Mesenchymal stem cell (in vitro differentiated cells and primary cell): Measurements from ENCODE around the gene MAN2B2.

ENCODE experiments used
- DNase-seq: peaks from one replicate; pipeline ENCODE4 v3.0.0-alpha.2; 2013
- H2AFZ ChIP-seq: one replicate; pipeline ENCODE4 v1.6.1; 2013; ENCODE audit warnings: low read depth, mild to moderate bottlenecking, control low read depth, inconsistent platforms, low read length, moderate library complexity
- H2AK5ac ChIP-seq: 2 replicates; pipeline ENCODE4 v1.6.1; 2013; ENCODE audit warnings: low read length, moderate library complexity, mild to moderate bottlenecking, inconsistent platforms; ENCODE audit not compliant: severe bottlenecking
- H2BK120ac ChIP-seq: one replicate; pipeline ENCODE4 v1.6.1; 2013; ENCODE audit warnings: low read depth, mild to moderate bottlenecking, inconsistent platforms, low read length, moderate library complexity
- H2BK12ac ChIP-seq, 2 experiments: one replicate each; pipeline ENCODE4 v1.6.1; 2013; ENCODE audit warnings: inconsistent platforms in 2 of 2, low read length in 2 of 2, mild to moderate bottlenecking in 2 of 2, moderate library complexity in 2 of 2, control low read depth in 1 of 2
- H2BK15ac ChIP-seq: one replicate; pipeline ENCODE4 v1.6.1; 2013; ENCODE audit warnings: mild to moderate bottlenecking, low read depth, inconsistent platforms; ENCODE audit not compliant: poor library complexity, severe bottlenecking
- H2BK5ac ChIP-seq: 2 replicates; pipeline ENCODE4 v1.6.1; 2013; ENCODE audit warnings: low read depth, mild to moderate bottlenecking, low read length, control low read depth, inconsistent platforms; ENCODE audit not compliant: poor library complexity, severe bottlenecking
- H3K14ac ChIP-seq, 2 experiments: one replicate each; pipeline ENCODE4 v1.6.1; 2013; ENCODE audit warnings: inconsistent platforms in 2 of 2, low read length in 2 of 2, control low read depth in 1 of 2, mild to moderate bottlenecking in 1 of 2, moderate library complexity in 1 of 2
- H3K18ac ChIP-seq, 2 experiments: one replicate each; pipeline ENCODE4 v1.6.1; 2013; ENCODE audit warnings: inconsistent platforms in 2 of 2, low read length in 2 of 2, control low read depth in 1 of 2, low read depth in 1 of 2, mild to moderate bottlenecking in 1 of 2
- H3K23ac ChIP-seq, 2 experiments: one replicate each; pipeline ENCODE4 v1.6.1; 2013; ENCODE audit warnings: inconsistent platforms in 2 of 2, low read length in 2 of 2, mild to moderate bottlenecking in 2 of 2, moderate library complexity in 2 of 2, control low read depth in 1 of 2
- H3K27ac ChIP-seq: 2 replicates; pipeline ENCODE4 v1.5.1; 2013; ENCODE audit warnings: mild to moderate bottlenecking, moderate library complexity, low read length, control low read depth, inconsistent platforms; ENCODE audit not compliant: poor library complexity, severe bottlenecking
- H3K27me3 ChIP-seq, 2 experiments: 2 replicates each; pipeline versions ENCODE4 v1.6.1 to v1.7.0; 2013; ENCODE audit warnings: low read length in 2 of 2, mild to moderate bottlenecking in 2 of 2, moderate library complexity in 2 of 2, control low read depth in 1 of 2, inconsistent platforms in 1 of 2; ENCODE audit not compliant: control insufficient read depth in 1 of 2, insufficient read depth in 1 of 2
- H3K36me3 ChIP-seq, 2 experiments: 2 replicates each; pipeline versions ENCODE4 v1.6.1 to v1.7.0; 2013; ENCODE audit warnings: low read length in 2 of 2, control low read depth in 1 of 2, inconsistent platforms in 1 of 2, low read depth in 1 of 2, mild to moderate bottlenecking in 1 of 2; ENCODE audit not compliant: insufficient read depth in 2 of 2, control insufficient read depth in 1 of 2
- H3K4ac ChIP-seq, 2 experiments: one replicate each; pipeline ENCODE4 v1.6.1; 2013; ENCODE audit warnings: inconsistent platforms in 2 of 2, low read length in 2 of 2, mild to moderate bottlenecking in 2 of 2, moderate library complexity in 2 of 2, control low read depth in 1 of 2, low read depth in 1 of 2
- H3K4me1 ChIP-seq: 2 replicates; pipeline ENCODE4 v1.6.1; 2013; ENCODE audit warnings: low read depth, low read length, control low read depth; ENCODE audit not compliant: control insufficient read depth, insufficient read depth
- H3K4me2 ChIP-seq: 2 replicates; pipeline ENCODE4 v1.6.1; 2013; ENCODE audit warnings: low read length, mild to moderate bottlenecking, inconsistent platforms; ENCODE audit not compliant: poor library complexity, severe bottlenecking
- H3K4me3 ChIP-seq, 2 experiments: 2 replicates each; pipeline versions ENCODE4 v1.5.1 to v1.7.0; 2013; ENCODE audit warnings: low read length in 2 of 2, mild to moderate bottlenecking in 2 of 2, control low read depth in 1 of 2, low read depth in 1 of 2; ENCODE audit not compliant: insufficient read depth in 1 of 2
- H3K79me1 ChIP-seq: replicated peaks from 2 replicates; pipeline ENCODE4 v1.6.1; 2013; ENCODE audit warnings: mild to moderate bottlenecking, control low read depth, low read length, inconsistent platforms; ENCODE audit not compliant: poor library complexity, severe bottlenecking
- H3K9ac ChIP-seq: 2 replicates; pipeline ENCODE4 v1.7.0; 2013; ENCODE audit warnings: mild to moderate bottlenecking, low read length, moderate library complexity
- H3K9me3 ChIP-seq: 2 replicates; pipeline ENCODE4 v1.7.0; 2013; ENCODE audit warnings: mild to moderate bottlenecking, low read length; ENCODE audit not compliant: control insufficient read depth
- H4K8ac ChIP-seq: one replicate; pipeline ENCODE4 v1.6.1; 2013; ENCODE audit warnings: inconsistent platforms, mild to moderate bottlenecking, low read length, moderate library complexity
- H4K91ac ChIP-seq: one replicate; pipeline ENCODE4 v1.6.1; 2013; ENCODE audit warnings: mild to moderate bottlenecking, low read length, inconsistent platforms
- WGBS: methylation state at CpG from one replicate; pipeline ENCODE4 v1.1.7; 2013; ENCODE audit warnings: mixed read lengths; 5-methylcytosine and 5-hydroxymethylcytosine counted together

MAN2B2 gene

GRCh38 chr4:6619116-6619465 lies 44.1 kb downstream of the MAN2B2 start:
- H2BK15ac ChIP-seq = no peak overlapping the region
- H2AK5ac ChIP-seq = no peak overlapping the region
- H2BK120ac ChIP-seq = no peak overlapping the region
- H3K36me3 ChIP-seq = peaks cover 53 to 57% of the 10 kb centered on the region in 2 experiments
- peaks cover 1% of the 10 kb centered on the region for H3K79me1 ChIP-seq
- no peak overlapping the region for H2BK5ac ChIP-seq
- H3K9ac ChIP-seq = no peak overlapping the region
- H3K4ac ChIP-seq = no peak overlapping the region
- H3K4me1 ChIP-seq = no peaks in the 10 kb centered on the region
- H3K27ac ChIP-seq = no peak overlapping the region
- H3K4me2 ChIP-seq = no peak overlapping the region
- no peak overlapping the region for H4K8ac ChIP-seq
- H3K4me3 ChIP-seq = no peak overlapping the region
- no peak overlapping the region for H3K23ac ChIP-seq
- no peak overlapping the region for H3K14ac ChIP-seq
- WGBS = 94% methylated on average over 11 of the region's 13 CpGs
- H3K27me3 ChIP-seq = no peaks in the 10 kb centered on the region
- no peaks in the 10 kb centered on the region for H3K9me3 ChIP-seq
- H2BK12ac ChIP-seq = no peak overlapping the region
- no peak overlapping the region for H4K91ac ChIP-seq
- H2AFZ ChIP-seq = no peak overlapping the region
- no peak overlapping the region for H3K18ac ChIP-seq
- DNase-seq = no peak

DNA sequence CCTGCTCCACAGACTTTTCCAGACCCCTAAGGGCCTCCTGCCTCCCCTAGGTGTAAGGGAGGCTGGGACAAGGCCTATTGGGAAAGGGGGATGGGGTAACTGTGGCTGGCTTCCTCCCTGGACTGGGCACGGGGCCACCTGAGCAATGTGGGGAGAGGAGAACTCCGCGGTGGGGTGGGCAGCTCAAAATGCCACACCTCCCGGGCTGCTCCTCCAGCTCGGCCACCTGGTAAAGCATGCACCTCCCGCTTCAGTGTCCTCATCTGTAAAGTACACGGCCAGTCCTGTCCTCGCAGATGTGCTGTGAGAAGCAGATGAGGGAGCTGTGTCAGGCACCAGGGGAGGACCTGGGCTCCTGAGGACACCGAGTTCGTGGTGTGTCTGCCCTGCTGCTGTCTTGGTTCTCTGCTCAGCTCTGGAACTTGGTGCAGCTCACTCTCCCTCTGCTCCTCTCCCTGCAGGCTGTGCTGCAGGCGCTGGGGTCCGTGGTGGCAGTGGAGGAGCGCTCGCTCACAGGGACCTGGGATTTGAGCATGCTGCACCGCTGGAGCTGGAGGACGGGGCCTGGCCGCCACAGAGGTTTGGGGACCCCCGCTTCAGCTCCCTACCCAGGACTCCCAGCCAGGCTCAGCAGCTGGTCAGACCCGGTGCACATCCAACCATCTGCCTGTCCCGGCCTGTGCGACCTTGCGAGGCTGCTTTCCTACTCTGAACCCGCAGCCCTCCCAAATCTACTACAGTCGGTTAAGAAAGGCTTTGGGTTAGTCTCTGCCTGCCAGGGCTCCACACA lies 44.7 kb downstream of the MAN2B2 start:
- Histone ChIP-seq H4K8ac (no peak overlapping the region), H2BK120ac (no peak overlapping the region), H2AK5ac (no peak overlapping the region), H3K79me1 (peaks cover 1% of the 10 kb centered on the region), H2AFZ (no peak overlapping the region), H3K9ac (no peak overlapping the region), H3K27ac (no peak overlapping the region), H3K9me3 (no peaks in the 10 kb centered on the region), H3K4me3 (no peak overlapping the region), H2BK5ac (no peak overlapping the region), H3K27me3 (no peaks in the 10 kb centered on the region), H2BK15ac (no peak overlapping the region), H3K14ac (no peak overlapping the region), H3K4ac (no peak overlapping the region), H3K4me1 (no peaks in the 10 kb centered on the region), H3K4me2 (no peak overlapping the region), H4K91ac (no peak overlapping the region), H3K23ac (no peak overlapping the region), H3K18ac (no peak overlapping the region), H2BK12ac (no peak overlapping the region), H3K36me3 (peaks cover 47 to 52% of the 10 kb centered on the region in 2 experiments)
- 96% methylated on average over 24 of the region's 24 CpGs for whole genome bisulfite sequencing
- DNase-seq = no peak

GRCh38 chr4:6620296-6620695 lies 45.3 kb downstream of the MAN2B2 start:
- no peak overlapping the region for H3K4ac ChIP-seq
- H3K23ac ChIP-seq = no peak overlapping the region
- WGBS = 94% methylated on average over 10 of the region's 10 CpGs
- no peaks in the 10 kb centered on the region for H3K4me1 ChIP-seq
- no peak overlapping the region for H3K14ac ChIP-seq
- no peak overlapping the region for H2AK5ac ChIP-seq
- H3K9ac ChIP-seq = no peak overlapping the region
- peaks cover 1% of the 10 kb centered on the region for H3K79me1 ChIP-seq
- H3K27ac ChIP-seq = no peak overlapping the region
- no peak for DNase-seq
- no peak overlapping the region for H3K4me2 ChIP-seq
- no peak overlapping the region for H2AFZ ChIP-seq
- H4K91ac ChIP-seq = no peak overlapping the region
- H3K18ac ChIP-seq = no peak overlapping the region
- H2BK12ac ChIP-seq = no peak overlapping the region
- no peaks in the 10 kb centered on the region for H3K27me3 ChIP-seq
- no peak overlapping the region for H4K8ac ChIP-seq
- H3K4me3 ChIP-seq = no peak overlapping the region
- no peak overlapping the region for H2BK5ac ChIP-seq
- H3K36me3 ChIP-seq = peaks cover 41 to 46% of the 10 kb centered on the region in 2 experiments
- H2BK120ac ChIP-seq = no peak overlapping the region
- H3K9me3 ChIP-seq = no peaks in the 10 kb centered on the region
- no peak overlapping the region for H2BK15ac ChIP-seq

GRCh38 chr4:6620891-6621555 lies 46.0 kb downstream of the MAN2B2 start:
- no peak overlapping the region for H2AFZ ChIP-seq
- H2BK12ac ChIP-seq = no peak overlapping the region
- no peaks in the 10 kb centered on the region for H3K27me3 ChIP-seq
- H4K91ac ChIP-seq = no peak overlapping the region
- H3K14ac ChIP-seq = no peak overlapping the region
- no peak overlapping the region for H3K4me3 ChIP-seq
- H3K18ac ChIP-seq = no peak overlapping the region
- H3K9ac ChIP-seq = no peak overlapping the region
- no peaks in the 10 kb centered on the region for H3K4me1 ChIP-seq
- no peak for DNase-seq
- no peak overlapping the region for H3K4me2 ChIP-seq
- 89% methylated on average over 8 of the region's 10 CpGs for WGBS
- no peaks in the 10 kb centered on the region for H3K9me3 ChIP-seq
- no peak overlapping the region for H2AK5ac ChIP-seq
- H3K36me3 ChIP-seq = peaks cover 37 to 44% of the 10 kb centered on the region in 2 experiments
- H4K8ac ChIP-seq = no peak overlapping the region
- H2BK5ac ChIP-seq = no peak overlapping the region
- no peak overlapping the region for H2BK120ac ChIP-seq
- no peak overlapping the region for H3K23ac ChIP-seq
- H3K79me1 ChIP-seq = peaks cover 1% of the 10 kb centered on the region
- H2BK15ac ChIP-seq = no peak overlapping the region
- no peak overlapping the region for H3K27ac ChIP-seq
- no peak overlapping the region for H3K4ac ChIP-seq
